ENCODE measurements around the gene CENPN. TPM values are rescaled to one million over a fixed set of nuclear protein-coding genes. Genes with fewer than 3 reads are reported as not detected.

CENPN gene, protein sequence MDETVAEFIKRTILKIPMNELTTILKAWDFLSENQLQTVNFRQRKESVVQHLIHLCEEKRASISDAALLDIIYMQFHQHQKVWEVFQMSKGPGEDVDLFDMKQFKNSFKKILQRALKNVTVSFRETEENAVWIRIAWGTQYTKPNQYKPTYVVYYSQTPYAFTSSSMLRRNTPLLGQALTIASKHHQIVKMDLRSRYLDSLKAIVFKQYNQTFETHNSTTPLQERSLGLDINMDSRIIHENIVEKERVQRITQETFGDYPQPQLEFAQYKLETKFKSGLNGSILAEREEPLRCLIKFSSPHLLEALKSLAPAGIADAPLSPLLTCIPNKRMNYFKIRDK
- 90.7 and 101 TPM in 2 replicates for polyA plus RNA-seq (2014; cell fraction: cytosol; rRNA removed)
- polyA plus RNA-seq (2014; cell fraction: nucleus; rRNA removed): 50.9 and 54.8 TPM in 2 replicates

- DNase-seq (ENCODE audit: low spot score): peak; percentile 100
Measured at GRCh38 chr16:81006813-81007695, at the start of gene CENPN, which contains the start of gene CMC2. Gene CENPN, plus strand, starts transcription at chr16:81007214. Its CDS starts 4,726 bp downstream, at chr16:81011940. Gene CMC2, minus strand, starts transcription at chr16:81006885. Its CDS starts 9,491 bp downstream, at chr16:80997394.

DNA sequence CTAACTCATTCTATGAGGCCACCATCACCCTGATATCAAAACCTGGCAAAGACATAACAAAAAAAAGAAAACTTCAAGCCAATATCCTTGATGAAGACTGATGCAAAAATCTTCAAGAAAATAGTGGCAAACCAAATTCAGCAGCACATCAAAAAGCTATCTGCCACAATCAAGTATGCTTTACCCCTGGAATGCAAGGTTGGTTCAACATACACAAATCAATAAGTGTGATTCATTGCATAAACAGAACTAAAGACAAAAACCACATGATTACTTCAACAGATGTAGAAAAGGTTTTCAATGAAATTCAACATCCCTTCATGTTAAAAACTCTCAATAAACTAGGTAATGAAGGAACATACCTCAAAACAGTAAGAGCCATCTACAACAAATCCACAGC, 48.7 kb upstream of the CENPN start:
- no peak for DNase-seq (ENCODE audit: low spot score)

- no peak for DNase-seq (ENCODE audit: low spot score)
Measured at GRCh38 chr16:80962879-80963278, 44.1 kb upstream of the CENPN start.

- no peak for DNase-seq (ENCODE audit: low spot score)
Measured at GRCh38 chr16:80964351-80964750, 42.7 kb upstream of the CENPN start.

- DNase-seq (ENCODE audit: low spot score): no peak
Measured at GRCh38 chr16:80966617-80967016, 40.4 kb upstream of the CENPN start.

GRCh38 chr16:80968386-80969113, 38.5 kb upstream of the CENPN start:
- DNase-seq (ENCODE audit: low spot score): no peak

DNA sequence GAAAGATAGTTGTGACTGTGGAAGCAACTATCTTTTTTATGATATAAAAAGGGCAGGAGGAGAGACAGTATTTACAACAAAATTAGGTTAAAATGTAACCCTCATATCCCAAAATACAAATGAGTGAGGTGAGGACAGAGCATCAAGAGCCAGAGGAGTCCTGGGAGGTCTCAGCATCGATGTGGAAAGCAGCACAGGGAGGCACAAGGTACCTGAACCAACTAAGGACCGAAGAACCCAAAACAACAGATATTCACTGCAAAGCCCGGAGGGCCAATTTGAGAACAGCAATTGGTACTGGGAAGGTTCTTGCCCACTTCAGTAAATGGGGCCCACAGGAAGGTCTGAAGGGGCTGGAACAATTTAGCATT, 37.9 kb upstream of the CENPN start:
- DNase-seq (ENCODE audit: low spot score): no peak

GRCh38 chr16:80971819-80972218, 35.2 kb upstream of the CENPN start:
- peak; percentile 26 for DNase-seq (ENCODE audit: low spot score)

GRCh38 chr16:80972611-80973010, 34.4 kb upstream of the CENPN start:
- no peak for DNase-seq (ENCODE audit: low spot score)

DNA sequence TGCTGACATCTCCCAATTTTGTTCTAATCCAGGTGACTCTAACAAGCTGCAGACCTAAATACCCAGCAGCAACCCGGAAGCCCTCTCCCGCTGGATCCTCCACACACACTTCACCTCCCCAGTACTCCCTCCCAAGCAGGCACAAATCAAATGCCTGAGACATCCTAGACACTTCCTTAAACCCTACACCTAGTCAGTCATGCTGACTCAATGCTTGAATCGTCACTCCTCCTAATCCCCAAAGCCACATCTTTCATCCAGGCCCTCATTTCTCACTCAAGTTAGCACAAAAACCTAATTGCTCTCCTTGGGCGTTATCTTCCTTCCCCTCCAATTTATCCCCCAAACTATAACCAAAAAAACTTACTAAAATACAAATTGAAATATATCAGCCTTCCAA, 33.0 kb upstream of the CENPN start:
- no peak for DNase-seq (ENCODE audit: low spot score)

DNA sequence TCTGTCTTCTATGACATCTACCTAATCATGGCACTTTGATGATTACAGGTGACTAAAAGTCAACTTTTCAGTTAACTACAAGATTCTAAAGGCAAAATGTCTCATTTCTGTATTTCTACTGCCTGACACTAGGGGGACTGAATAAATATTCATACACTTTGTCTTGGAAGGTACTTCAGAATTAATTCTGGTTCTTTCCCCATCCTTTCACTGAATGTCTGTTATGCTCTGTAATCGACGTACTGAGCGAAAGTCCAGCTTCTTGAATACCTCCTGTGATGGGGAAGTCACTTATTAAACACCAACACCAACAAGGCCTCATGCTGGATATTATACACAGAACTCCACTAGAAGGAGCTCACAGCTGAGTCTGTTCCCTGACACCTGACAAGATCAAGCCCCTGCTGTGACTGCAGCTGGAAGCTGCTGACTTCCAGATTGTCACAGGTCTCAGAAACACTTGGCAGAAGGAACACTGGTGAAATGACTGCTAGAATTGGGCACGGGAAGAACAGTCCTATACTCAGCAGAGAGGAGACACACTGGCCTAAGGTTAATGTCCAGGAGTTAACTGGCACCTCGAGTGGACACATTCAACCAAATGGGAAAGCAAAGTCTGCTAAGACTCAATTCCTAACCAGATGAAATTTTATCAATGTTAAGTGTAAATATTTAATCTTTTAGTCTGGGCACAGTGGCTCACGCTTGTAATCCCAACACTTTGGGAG, 32.2 kb upstream of the CENPN start:
- DNase-seq (ENCODE audit: low spot score): no peak

DNA sequence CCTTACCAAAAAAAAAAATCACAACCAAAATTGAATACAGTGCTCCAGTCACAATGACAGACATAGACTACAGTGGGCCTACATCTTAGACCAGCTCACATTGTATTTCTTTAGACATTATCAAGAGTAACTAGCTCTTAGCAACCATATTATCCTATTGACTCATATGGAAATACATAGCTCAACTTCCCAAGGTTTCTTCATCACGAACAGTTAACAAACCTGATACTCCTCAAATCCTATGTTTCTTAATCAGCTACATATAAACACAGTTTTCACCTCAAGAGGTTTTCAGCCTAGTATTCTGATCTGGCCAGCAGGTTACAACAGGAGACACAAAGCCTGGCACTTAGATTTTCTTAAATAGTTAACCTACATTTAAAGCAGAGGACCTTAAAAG, 30.1 kb upstream of the CENPN start:
- no peak for DNase-seq (ENCODE audit: low spot score)

- DNase-seq (ENCODE audit: low spot score): no peak
Measured at GRCh38 chr16:80981103-80981502, 25.9 kb upstream of the CENPN start.

GRCh38 chr16:80982646-80983045, 24.4 kb upstream of the CENPN start:
- no peak for DNase-seq (ENCODE audit: low spot score)

GRCh38 chr16:80984124-80984892, 22.7 kb upstream of the CENPN start:
- no peak for DNase-seq (ENCODE audit: low spot score)

DNA sequence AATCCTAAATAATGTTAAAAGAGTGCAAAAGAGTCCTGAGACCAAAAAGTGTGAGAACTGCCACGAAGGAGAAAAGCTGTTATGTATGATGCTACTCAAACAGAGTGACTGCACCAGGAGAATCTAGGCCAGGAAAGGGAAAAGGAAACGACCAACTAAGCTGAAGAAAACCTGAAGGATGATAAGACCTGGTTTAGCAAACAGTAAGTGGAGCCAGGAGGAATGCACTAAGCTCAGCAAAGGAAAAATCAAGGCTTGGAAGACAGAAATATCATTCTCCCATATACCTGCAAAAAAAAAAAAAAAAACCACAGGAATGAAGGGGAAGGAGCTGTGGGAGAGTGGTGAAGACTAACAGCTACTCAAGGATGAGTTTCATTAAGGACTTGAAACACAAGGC, 21.4 kb upstream of the CENPN start:
- no peak for DNase-seq (ENCODE audit: low spot score)

DNA sequence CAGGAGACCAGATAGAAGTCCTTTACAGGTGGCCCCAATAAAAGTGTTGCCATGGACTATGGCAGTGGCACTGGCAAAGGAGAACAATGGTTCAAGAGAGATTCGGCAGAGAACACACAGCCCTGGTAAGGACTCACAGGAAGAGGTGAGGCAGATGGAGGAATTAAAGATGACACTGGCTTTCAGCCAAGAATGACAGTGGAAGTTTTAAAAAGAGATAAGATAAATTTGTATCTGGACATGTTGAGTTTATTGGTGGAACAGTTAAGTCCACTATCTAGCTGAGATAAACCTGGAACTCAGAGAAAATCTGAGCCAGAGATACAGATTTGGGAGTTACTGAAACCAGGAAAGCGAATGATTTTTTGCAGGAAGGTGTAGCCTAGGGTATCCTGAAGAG, 20.5 kb upstream of the CENPN start:
- peak; percentile 32 for DNase-seq (ENCODE audit: low spot score)

DNA sequence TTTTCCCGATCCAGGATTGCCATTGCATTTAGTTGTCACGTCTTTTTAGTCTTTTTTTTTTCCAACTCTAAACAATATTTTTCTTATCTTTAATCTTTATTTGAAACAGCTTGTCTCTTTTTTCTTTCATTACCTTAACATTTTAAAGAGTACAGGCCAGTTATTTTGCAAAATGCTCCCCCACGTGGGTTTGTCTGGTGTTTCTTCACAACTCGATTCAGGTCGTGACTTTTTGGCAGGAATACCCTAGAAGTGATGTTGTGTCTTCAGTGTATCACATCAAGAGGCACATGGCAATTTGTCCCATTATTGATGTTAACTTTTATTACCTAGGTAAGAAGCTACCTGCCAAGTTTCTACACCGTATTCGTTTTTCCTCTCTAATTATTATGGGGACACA, 18.3 kb upstream of the CENPN start:
- DNase-seq (ENCODE audit: low spot score): no peak

DNA sequence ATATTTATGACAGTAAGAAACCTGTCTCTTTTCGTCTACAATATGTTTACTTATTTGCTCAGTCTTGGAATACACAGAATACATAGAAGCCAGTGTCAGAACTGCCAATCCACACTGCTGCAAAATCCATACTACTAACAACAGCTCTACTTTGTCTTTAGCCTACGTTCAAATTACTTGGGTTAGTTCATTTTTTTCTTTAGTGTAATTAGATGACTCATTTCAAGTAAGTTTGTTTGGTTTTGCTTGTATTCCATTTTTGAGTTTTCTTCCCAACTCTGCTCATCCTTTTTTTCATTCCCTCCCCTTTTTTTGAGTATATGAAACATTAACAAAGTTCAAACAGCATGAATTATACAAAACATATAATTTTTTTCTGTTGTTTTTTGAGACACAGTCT, 17.2 kb upstream of the CENPN start:
- DNase-seq (ENCODE audit: low spot score): no peak

GRCh38 chr16:80990577-80990976, 16.4 kb upstream of the CENPN start:
- DNase-seq (ENCODE audit: low spot score): no peak
